PFSK-1 (cell line): ENCODE measurements around the gene C1S.

Source experiments
- FOXP2 ChIP-seq: optimal IDR thresholded peaks from 2 replicates; pipeline ENCODE3; 2011; ENCODE audit warnings: borderline replicate concordance, control low read depth, inconsistent platforms; ENCODE audit not compliant: insufficient read depth; ENCODE audit errors: extremely low read length, extremely low read depth
- POLR2AphosphoS5 ChIP-seq: IDR thresholded peaks from 2 replicates; pipeline ENCODE4 v1.6.1; 2012; ENCODE audit warnings: low read depth, mild to moderate bottlenecking, control low read depth, low read length, moderate library complexity
- SIN3A ChIP-seq: IDR thresholded peaks from 2 replicates; pipeline ENCODE4 v1.6.1; 2012; ENCODE audit warnings: mild to moderate bottlenecking, low read length, moderate library complexity, borderline replicate concordance; ENCODE audit not compliant: insufficient read depth
- TAF1 ChIP-seq: IDR thresholded peaks from 2 replicates; pipeline ENCODE4 v1.6.1; 2012; ENCODE audit warnings: low read length, control low read depth, borderline replicate concordance; ENCODE audit not compliant: insufficient read depth
- TF ChIP-seq, protein P1 (sequence below), 2 experiments: IDR thresholded peaks; 2 replicates each; pipeline versions ENCODE4 v1.6.1 to v1.8.0; 2011 to 2012; ENCODE audit warnings: low read depth in 2 of 2, low read length in 2 of 2, control low read depth in 1 of 2, inconsistent platforms in 1 of 2, mild to moderate bottlenecking in 1 of 2, moderate library complexity in 1 of 2; ENCODE audit not compliant: insufficient read depth in 1 of 2

Gene C1S

DNA sequence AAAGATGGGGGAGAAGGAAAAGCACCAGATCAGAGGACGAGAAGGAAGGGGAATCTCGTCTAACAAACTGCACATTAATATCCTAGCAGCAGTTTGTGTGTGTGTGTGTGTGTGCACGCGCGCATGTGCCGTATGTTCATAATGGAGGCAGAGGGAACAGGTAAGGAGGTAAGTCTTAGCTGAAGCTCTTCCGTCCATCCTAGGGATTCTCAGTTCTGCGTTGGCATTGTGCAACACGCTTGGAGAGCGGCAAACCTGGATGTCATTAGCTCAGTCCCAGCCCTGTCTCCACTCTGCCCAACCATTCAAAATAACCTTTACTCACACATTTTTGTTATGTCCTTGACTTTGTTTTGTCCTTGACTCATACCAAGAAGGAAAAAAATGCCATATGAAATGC, 33.4 kb downstream of the C1S start:
- TF ChIP-seq, protein P1, sequence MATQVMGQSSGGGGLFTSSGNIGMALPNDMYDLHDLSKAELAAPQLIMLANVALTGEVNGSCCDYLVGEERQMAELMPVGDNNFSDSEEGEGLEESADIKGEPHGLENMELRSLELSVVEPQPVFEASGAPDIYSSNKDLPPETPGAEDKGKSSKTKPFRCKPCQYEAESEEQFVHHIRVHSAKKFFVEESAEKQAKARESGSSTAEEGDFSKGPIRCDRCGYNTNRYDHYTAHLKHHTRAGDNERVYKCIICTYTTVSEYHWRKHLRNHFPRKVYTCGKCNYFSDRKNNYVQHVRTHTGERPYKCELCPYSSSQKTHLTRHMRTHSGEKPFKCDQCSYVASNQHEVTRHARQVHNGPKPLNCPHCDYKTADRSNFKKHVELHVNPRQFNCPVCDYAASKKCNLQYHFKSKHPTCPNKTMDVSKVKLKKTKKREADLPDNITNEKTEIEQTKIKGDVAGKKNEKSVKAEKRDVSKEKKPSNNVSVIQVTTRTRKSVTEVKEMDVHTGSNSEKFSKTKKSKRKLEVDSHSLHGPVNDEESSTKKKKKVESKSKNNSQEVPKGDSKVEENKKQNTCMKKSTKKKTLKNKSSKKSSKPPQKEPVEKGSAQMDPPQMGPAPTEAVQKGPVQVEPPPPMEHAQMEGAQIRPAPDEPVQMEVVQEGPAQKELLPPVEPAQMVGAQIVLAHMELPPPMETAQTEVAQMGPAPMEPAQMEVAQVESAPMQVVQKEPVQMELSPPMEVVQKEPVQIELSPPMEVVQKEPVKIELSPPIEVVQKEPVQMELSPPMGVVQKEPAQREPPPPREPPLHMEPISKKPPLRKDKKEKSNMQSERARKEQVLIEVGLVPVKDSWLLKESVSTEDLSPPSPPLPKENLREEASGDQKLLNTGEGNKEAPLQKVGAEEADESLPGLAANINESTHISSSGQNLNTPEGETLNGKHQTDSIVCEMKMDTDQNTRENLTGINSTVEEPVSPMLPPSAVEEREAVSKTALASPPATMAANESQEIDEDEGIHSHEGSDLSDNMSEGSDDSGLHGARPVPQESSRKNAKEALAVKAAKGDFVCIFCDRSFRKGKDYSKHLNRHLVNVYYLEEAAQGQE (IDR thresholded peaks at IDR 0.05; ENCODE audit: insufficient read depth in 1 of 2, low read depth in 2 of 2, low read length in 2 of 2), result no peak
- no peak for TF ChIP-seq FOXP2
- TF ChIP-seq TAF1, result no peak
- TF ChIP-seq SIN3A, result no peak
- TF ChIP-seq POLR2AphosphoS5, result no peak

DNA sequence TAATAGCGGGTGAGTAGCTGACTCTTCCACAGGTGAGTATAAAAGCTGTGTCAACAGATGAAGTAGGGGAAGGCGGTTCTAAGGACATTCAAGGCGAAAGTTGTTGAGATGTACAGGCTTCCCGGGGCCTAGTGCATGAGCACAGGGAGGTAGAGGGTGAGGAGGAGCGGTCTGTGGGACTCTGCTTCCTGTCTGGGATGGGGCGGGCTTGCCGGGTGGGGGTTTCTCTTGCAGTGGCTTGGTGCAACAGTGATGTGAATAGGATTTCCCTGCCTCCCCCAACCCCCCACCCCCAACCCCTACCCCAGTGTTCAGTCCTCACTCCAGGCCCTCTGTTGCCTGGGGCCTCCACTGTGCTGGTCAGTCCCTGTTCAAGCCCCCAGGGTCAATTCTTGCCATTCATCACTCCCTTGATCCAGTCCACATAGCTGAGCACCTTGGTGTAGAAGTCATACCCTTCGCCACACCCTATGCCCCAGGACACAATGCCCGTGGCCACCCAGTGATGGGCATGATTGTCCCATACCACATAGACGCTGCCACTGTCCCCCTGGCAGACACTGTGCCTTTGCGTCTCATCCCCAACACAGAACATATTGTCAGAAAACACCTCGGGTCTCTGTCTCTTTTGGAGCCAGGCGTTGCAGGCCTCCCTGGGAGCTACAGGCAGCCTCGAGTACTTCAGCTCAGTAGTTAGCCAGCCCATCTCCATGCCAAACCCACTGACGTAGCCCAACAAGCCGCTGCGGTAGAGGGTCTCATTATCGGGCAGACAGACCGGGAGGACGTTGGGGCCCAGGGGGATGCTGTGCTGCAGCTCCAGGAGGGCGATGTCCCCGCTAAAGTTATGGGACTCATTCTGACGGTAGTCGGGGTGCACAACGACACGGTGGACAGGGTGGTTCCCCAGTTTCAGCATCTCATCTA, 35.8 kb downstream of the C1S start:
- TF ChIP-seq FOXP2 (no peak), TAF1 (no peak), SIN3A (no peak), POLR2AphosphoS5 (no peak)
- TF ChIP-seq, protein P1 (IDR thresholded peaks at IDR 0.05; ENCODE audit: insufficient read depth in 1 of 2, low read depth in 2 of 2, low read length in 2 of 2), result no peak

DNA sequence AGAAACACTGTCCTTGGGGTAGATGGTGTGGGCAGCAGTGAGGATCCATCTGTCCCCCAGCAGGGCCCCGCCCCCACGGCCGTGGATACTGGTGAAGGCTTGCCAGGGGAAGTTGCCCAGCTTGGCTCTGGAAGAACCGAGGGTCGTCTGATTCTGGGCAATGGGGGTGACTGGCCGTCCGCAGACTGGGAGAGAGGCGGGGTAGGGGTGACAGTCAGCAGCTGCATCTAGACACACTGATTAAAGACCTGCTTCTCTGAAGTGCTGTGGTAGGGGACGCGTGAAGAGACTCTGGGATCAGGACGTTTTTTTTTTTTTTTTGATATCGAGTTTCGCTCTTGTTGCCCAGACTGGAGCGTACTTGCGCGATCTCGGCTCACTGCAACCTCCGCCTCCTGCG, 36.5 kb downstream of the C1S start:
- TF ChIP-seq SIN3A, result no peak
- TF ChIP-seq, protein P1 (IDR thresholded peaks at IDR 0.05; ENCODE audit: insufficient read depth in 1 of 2, low read depth in 2 of 2, low read length in 2 of 2), result no peak

DNA sequence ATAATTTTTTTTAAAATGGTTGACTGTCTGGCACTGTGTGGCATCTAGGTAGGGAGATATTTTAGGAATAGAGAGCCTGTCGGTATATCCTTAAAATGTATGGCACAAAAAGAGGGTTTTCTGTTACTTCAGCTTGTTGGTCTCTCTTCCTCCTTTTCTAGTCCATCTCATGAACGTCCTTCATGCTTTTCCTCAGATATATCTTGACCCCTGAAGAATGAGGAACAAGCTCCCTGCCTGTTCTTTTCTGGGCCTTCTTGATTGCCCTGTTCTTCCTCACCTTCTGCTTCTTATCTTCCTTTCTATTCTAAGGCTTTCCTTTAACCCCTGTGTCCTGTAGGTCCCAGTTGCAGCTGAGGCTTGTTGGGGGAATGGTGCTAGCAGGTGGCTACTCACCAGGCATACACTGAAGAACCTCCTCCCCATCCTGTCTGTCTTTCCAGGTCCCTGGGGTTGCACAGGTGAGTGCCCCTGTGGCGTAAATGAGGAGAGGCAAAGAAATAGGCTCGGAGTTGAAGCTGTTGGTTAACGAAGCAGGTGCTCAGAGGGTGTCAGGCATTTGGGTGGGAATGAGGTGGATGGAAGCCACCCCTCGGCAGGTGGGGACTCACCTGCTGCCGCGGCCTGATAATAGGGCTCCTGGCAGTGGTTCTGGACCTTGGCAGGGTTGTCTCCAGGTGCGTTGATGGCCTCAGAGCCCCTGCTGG, 38.9 kb downstream of the C1S start:
- TF ChIP-seq, protein P1 (IDR thresholded peaks at IDR 0.05; ENCODE audit: insufficient read depth in 1 of 2, low read depth in 2 of 2, low read length in 2 of 2), result no peak
- TF ChIP-seq POLR2AphosphoS5, result no peak
- TF ChIP-seq FOXP2, result no peak
- TF ChIP-seq SIN3A, result no peak
- TF ChIP-seq TAF1, result no peak
